GM13976 (cell line): ENCODE measurements around the gene HP1BP3.

Source experiments
- DNase-seq: peaks from one replicate; pipeline ENCODE4 v3.0.0; 2012; ENCODE audit warnings: low spot score
- in situ Hi-C: fragments of 300-500 bp; cut with MboI; formaldehyde crosslinking; loops from one replicate; pipeline ENCODE4 v1.12.0; 2022; ENCODE audit warnings: low sequenced_read_pairs, mixed read lengths, inconsistent platforms; ENCODE audit not compliant: unreplicated experiment
- TF ChIP-seq, protein P1 (sequence below): IDR thresholded peaks from 2 replicates; pipeline ENCODE4 v1.5.1; 2012; ENCODE audit warnings: borderline replicate concordance, mild to moderate bottlenecking; ENCODE audit not compliant: insufficient read depth; ENCODE audit errors: extremely low read depth, missing control alignments, control extremely low read depth

The HP1BP3 gene

DNA sequence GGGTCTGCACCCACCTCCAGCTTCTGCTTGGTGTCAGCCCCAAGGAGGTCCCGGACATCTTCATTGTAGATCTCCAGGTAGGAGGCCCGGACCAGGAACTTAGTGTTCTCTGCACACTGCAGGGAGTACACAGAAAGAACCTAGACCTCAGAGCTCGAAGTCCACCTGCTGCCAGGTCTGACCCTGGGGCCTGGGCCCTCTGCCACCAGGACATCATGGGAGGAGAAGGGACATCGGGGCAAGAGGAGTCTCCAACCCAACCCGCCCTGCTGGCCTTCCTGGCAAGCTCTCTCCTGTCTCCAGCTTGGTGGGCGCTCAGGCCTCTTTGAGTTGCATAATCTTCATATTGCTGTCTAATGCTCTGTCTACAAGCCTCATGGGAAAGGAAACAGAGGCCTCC is 73.7 kb downstream of the HP1BP3 start:
- in situ Hi-C loops: no loop called here
- TF ChIP-seq, protein P1, sequence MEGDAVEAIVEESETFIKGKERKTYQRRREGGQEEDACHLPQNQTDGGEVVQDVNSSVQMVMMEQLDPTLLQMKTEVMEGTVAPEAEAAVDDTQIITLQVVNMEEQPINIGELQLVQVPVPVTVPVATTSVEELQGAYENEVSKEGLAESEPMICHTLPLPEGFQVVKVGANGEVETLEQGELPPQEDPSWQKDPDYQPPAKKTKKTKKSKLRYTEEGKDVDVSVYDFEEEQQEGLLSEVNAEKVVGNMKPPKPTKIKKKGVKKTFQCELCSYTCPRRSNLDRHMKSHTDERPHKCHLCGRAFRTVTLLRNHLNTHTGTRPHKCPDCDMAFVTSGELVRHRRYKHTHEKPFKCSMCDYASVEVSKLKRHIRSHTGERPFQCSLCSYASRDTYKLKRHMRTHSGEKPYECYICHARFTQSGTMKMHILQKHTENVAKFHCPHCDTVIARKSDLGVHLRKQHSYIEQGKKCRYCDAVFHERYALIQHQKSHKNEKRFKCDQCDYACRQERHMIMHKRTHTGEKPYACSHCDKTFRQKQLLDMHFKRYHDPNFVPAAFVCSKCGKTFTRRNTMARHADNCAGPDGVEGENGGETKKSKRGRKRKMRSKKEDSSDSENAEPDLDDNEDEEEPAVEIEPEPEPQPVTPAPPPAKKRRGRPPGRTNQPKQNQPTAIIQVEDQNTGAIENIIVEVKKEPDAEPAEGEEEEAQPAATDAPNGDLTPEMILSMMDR: no peak
- no peak for DNase-seq

DNA sequence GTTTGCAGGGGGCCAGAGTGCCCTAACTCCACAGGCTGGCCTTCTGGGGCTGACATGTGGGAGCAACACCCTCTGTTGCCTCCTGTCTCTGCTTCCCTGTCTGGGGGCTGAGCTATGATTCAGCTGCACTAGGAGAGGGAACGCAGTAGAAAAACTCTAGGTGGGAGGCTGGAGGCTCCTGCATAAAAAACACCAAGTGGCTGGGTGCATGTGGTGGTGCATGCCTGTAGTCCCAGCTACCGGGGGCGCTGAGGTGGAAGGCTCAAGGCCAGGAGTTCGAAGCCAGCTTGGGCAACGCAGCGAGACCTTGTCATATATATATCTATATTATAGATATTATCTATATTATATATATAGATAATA is 74.9 kb downstream of the HP1BP3 start:
- in situ Hi-C loops: no loop called here

DNA sequence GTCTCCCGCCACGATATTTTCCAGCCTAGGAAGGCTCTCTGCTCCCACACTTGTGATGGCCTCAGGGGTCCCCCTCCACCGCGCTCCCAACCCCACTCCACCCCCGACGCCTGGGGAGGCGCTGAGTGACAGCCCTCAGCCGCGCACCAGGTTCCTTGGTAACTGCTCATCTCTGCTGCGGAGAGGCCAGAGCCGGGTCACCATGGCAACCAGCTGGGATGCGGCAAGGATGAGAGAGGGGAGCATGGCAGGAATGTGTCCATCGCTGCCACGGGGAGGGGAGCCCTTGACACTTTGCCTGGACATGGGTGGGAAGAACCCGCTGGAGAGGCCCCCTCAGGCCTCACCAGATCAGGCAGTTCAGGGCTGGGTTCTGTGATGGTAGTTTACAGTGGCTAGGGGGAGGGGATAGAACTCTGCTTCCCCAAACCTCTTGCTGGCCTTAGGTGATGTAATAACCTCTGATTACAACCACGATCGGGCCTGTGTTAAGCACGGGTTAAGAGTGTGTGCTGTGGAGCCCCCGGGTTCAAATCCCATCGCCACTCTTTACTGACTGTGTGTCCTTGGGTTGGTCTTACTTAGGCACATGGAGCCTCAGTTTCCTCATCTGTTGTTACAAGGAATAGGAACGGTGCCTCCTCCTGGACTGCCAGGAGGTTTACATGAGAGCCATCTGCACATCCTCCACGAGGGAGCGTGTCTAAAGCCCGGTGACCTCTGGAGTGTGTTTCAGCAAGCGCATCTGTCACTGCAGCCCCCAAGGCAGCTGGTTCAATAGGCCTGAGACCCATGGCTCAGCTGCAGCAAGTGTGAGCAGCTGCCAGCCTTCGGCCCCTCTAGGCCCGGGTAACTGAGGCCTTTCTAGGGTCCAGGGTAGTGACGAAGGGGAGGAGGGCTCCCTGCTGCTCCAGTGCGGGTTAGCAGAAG is 75.6 kb downstream of the HP1BP3 start:
- in situ Hi-C loops: no loop called here
- no peak for DNase-seq
- TF ChIP-seq, protein P1: no peak

More for the DNA sequence above, 74.9 kb downstream of the HP1BP3 start:
- TF ChIP-seq, protein P1: no peak
- DNase-seq: no peak

DNA sequence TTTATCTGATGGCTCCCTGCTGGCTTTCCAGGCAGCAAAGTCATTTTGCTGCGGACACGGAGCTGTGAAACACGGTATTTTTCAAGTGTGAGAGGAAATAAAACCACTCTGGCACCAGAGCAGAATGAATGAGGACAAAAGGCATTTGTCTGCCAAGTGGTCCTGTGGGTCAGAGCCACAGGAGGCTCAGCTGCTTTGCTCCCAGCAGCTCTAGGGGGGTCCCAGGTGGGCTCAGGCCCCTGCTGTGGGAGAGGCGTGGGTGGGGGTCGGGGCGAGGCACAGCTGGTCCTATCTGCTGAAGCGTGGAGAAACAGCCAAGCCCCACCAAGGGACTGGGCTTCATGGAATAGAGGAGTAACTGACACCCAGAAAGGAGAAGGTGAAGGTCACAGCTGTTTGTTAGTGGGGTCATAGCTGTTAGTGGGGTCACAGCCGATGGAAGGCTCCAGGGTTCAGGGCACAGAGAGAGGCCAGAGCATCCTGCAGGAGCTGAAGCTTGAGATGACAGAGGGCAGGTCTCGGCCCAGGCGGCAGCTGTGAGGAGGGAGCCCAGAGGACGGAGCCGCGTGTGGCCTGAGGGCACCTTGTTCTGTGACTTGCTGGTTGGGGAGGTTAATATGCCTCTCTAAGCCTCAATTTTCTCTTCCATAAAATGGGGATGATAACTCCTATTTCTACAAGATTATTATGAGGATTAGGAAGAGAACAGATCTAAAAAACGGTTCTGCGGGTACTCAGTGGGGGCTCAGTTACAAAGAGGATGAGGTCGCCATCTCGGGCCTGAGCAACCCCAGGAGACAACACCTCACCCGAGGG is 76.4 kb downstream of the HP1BP3 start:
- in situ Hi-C loops: no loop called here
- DNase-seq: no peak
- TF ChIP-seq, protein P1: no peak

DNA sequence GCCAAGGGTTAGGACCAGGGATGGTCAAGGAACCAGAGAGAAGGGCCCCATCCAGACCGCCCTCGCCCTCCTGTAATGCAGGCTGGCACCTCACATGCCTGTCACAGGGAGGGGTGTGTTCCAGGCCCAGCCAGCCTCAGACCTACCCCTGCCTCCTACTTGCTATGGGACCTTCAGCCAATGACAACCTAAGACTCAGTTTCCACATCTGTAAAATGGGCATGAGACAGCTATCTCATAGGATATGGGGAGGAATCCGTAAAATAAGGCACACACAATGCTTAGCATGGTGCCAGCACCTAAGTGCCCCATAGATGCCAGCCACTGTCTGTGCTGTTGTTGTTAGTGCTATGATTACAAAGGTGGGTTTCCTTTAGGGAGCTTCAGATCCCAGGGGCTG is 77.2 kb downstream of the HP1BP3 start:
- DNase-seq: no peak
- in situ Hi-C loops: no loop called here
- TF ChIP-seq, protein P1: no peak

DNA sequence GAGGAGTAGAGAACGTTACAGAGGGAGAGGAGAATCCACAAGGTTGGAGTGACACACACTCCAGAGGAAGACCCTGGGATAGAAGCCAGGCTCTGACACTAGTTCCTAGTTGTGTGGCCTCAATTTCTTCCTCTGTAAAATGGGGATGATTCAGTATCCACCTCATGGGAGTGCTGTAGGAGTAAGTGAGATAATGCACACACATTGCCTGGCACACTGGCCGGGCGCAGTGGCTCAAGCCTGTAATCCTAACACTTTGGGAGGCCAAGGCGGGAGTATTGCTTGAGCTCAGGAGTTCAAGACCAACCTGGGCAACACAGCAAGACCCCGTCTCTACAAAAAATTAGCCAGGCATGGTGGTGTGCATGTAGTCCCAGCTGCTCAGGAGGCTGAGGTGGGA is 78.2 kb downstream of the HP1BP3 start:
- DNase-seq: no peak
- TF ChIP-seq, protein P1: no peak
- in situ Hi-C loops: no loop called here
